ENCODE results near the gene PCDHB5.
"Not testable (repeated sequence)": the region's sequence is repeated elsewhere in the genome, so short reads cannot be mapped to it uniquely, and the experiment has no call there.

The PCDHB5 gene

DNA sequence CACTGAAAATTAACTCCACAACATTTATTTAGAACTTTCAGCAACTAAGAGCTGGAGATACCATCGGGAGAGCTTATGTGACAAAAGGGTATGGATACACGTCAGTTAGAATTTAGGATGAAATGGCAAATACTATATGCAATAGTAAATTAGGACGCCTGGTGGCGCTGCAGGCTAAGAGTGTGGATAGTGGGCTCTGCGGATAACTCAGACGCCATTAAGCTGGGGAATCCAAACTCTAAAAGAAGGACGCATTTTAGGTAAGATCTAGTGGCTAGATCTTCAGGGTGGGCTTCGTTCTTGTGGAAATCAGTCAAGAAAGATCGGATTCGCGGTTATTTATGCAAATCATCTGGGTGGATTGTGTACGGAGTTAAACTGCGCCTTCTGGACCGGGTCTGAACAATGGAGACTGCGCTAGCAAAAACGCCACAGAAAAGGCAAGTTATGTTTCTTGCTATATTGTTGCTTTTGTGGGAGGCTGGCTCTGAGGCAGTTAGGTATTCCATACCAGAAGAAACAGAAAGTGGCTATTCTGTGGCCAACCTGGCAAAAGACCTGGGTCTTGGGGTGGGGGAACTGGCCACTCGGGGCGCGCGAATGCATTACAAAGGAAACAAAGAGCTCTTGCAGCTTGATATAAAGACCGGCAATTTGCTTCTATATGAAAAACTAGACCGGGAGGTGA is at the start of gene PCDHB5:
TSS of gene PCDHB5 (plus strand) at position 177 of the 688 bp plus-strand sequence. CDS start at position 406, 229 bp downstream.
- no peak for DNase-seq

DNA sequence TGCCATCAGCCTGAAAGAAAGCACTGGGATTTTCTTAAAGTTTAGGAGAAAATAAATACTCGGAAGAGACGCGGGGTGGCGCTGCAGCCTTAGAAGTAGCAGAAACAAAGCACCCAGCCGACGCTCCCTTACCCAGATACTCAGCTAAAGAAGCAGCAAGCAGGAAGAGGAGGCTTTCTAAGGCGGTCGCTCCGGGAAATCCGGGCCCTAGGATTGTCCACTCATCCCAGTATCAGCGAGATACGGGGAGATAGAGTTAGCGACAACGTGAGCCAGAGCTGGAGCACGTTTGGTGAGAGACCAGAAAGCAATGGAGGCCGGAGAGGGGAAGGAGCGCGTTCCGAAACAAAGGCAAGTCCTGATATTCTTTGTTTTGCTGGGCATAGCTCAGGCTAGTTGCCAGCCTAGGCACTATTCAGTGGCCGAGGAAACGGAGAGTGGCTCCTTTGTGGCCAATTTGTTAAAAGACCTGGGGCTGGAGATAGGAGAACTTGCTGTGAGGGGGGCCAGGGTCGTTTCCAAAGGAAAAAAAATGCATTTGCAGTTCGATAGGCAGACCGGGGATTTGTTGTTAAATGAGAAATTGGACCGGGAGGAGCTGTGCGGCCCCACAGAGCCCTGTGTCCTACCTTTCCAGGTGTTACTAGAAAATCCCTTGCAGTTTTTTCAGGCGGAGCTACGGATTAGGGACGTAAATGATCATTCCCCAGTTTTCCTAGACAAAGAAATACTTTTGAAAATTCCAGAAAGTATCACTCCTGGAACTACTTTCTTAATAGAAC is 40.3 kb upstream of the PCDHB5 start, which contains the start of gene PCDHB2:
TSS of gene PCDHB2 (plus strand) at position 135 of the 782 bp plus-strand sequence. CDS start at position 311, 176 bp downstream.
- peak; percentile 26 for DNase-seq

DNA sequence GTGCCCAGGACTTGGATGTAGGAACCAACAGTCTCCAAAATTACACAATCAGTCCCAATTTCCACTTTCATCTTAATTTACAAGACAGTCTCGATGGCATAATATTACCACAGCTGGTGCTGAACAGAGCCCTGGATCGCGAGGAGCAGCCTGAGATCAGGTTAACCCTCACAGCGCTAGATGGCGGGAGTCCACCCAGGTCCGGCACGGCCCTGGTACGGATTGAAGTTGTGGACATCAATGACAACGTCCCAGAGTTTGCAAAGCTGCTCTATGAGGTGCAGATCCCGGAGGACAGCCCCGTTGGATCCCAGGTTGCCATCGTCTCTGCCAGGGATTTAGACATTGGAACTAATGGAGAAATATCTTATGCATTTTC is 39.8 kb upstream of the PCDHB5 start:
- DNase-seq: no peak

DNA sequence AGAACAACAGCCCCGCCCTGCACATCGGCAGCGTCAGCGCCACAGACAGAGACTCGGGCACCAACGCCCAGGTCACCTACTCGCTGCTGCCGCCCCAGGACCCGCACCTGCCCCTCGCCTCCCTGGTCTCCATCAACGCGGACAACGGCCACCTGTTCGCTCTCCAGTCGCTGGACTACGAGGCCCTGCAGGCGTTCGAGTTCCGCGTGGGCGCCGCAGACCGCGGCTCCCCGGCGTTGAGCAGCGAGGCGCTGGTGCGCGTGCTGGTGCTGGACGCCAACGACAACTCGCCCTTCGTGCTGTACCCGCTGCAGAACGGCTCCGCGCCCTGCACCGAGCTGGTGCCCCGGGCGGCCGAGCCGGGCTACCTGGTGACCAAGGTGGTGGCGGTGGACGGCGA is 38.8 kb upstream of the PCDHB5 start:
- DNase-seq: not testable (repeated sequence)

DNA sequence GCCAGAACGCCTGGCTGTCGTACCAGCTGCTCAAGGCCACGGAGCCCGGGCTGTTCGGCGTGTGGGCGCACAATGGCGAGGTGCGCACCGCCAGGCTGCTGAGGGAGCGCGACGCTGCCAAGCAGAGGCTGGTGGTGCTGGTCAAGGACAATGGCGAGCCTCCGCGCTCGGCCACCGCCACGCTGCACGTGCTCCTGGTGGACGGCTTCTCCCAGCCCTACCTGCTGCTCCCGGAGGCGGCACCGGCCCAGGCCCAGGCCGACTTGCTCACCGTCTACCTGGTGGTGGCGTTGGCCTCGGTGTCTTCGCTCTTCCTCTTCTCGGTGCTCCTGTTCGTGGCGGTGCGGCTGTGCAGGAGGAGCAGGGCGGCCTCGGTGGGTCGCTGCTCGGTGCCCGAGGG is 38.4 kb upstream of the PCDHB5 start:
- not testable (repeated sequence) for DNase-seq

DNA sequence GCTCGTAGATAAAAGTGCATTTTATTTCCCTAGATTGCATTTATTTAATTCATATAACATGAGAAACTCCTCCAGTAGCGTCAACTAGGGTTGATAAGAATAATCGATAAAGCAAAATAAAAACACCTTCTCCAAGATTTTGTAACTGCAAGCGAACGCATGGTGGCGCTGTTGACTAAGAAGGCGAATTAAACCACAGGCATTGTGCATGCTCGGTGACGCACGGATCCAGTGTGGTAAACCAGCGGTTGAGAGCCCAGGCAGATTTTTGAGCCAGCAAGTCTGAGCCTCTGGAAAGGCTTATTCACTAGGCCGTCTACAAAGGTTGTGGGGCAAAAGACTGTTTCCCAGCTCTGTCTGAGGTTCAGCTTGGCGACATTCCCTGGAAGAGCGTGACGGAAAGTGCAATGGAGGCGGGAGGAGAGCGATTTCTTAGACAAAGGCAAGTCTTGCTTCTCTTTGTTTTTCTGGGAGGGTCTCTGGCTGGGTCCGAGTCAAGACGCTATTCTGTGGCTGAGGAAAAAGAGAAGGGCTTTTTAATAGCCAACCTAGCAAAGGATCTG is 34.7 kb upstream of the PCDHB5 start, which contains the start of gene PCDHB3:
TSS of gene PCDHB3 (plus strand) at position 231 of the 563 bp plus-strand sequence. CDS start at position 408, 177 bp downstream.
- DNase-seq: no peak

DNA sequence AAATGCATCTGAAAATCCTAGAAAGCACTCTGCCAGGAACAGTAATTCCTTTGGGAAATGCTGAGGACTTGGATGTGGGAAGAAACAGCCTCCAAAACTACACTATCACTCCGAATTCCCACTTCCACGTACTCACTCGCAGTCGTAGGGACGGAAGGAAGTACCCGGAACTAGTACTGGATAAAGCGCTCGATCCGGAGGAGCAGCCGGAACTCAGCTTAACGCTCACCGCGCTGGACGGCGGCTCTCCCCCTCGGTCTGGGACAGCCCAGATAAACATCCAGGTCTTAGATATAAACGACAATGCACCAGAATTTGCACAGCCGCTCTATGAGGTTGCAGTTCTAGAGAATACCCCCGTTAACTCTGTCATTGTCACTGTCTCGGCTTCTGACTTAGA is 33.9 kb upstream of the PCDHB5 start:
- DNase-seq: no peak

DNA sequence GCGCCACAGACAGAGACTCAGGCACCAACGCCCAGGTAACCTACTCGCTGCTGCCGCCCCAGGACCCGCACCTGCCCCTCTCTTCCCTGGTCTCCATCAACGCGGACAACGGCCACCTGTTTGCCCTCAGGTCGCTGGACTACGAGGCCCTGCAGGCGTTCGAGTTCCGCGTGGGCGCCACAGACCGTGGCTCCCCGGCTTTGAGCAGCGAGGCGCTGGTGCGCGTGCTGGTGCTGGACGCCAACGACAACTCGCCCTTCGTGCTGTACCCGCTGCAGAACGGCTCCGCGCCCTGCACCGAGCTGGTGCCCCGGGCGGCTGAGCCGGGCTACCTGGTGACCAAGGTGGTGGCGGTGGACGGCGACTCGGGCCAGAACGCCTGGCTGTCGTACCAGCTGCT is 32.9 kb upstream of the PCDHB5 start:
- DNase-seq: not testable (repeated sequence)

DNA sequence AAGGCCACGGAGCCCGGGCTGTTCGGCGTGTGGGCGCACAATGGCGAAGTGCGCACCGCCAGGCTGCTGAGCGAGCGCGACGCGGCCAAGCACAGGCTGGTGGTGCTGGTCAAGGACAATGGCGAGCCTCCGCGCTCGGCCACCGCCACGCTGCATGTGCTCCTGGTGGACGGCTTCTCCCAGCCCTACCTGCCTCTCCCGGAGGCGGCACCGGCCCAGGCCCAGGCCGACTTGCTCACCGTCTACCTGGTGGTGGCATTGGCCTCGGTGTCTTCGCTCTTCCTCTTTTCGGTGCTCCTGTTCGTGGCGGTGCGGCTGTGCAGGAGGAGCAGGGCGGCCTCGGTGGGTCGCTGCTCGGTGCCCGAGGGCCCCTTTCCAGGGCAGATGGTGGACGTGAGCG is 32.5 kb upstream of the PCDHB5 start:
- not testable (repeated sequence) for DNase-seq

DNA sequence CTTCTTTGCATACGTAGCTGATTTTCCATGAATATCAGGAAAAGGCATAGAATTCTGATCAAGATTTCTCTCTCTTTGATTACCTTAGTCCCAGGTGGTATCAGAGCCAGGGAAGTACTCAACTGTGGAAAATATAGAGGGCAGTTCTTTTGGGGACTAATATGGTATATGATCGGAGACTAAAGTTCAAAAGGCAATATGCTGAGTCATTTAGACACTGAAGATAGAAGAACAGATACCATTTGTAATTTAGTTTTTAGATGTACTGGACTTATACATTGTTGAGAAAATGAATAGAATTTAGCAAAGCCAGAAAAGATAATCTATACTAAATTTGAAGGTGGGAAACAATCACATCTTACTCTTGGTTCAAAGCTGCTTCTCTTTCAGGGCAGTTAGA is 29.7 kb upstream of the PCDHB5 start:
- no peak for DNase-seq

DNA sequence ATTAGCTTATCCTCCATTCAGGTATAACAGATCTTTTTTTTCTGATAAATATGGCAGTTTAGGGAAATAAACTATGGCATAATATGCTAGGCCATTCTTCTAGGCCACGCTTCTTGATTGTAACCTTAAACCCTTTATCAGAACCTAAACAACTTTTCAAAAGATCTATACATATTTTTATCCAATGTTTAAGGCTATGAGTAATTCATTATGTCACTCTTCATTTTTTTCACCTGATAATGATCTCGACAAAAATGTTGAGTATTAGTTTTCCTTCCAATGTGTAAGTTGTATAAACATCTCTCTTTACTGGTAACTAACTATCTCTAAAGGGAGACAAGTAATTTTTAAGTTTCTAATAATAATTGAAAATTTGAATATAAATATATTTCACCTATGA is 15.8 kb upstream of the PCDHB5 start:
- DNase-seq: no peak

DNA sequence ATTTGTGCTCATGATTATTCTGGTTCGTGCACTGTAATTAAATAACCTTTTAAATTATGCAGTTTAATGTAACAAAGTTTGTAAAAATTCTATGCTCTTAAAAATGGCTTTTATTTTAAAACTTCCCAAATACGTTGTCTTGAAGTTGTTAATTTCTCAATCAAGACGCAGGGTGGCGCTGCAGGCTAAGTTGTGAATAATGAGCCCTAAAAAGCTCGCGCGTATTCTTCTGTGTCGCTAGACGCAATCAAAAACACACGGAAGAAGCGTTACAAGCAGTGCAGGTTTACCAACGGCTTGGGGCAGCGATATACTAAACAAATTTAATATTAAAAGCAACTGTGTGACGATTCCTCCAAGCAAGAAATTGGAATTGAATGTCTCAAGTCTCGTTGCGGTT is 13.4 kb upstream of the PCDHB5 start, which contains the start of gene PCDHB4:
TSS of gene PCDHB4 (plus strand) at position 256 of the 400 bp plus-strand sequence. CDS start 181 bp downstream, outside the sequence.
- DNase-seq: no peak

DNA sequence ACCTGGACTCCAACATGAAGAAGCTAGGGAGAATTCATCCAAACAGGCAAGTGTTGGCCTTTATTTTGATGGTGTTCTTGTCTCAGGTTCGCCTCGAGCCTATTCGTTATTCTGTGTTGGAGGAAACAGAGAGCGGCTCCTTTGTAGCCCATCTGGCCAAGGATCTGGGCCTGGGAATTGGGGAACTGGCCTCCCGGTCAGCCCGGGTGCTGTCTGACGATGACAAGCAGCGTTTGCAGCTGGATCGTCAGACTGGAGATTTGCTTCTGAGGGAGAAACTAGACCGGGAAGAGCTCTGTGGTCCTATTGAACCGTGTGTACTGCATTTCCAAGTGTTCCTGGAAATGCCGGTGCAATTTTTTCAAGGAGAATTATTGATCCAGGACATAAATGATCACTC is 13.0 kb upstream of the PCDHB5 start:
- DNase-seq: no peak

DNA sequence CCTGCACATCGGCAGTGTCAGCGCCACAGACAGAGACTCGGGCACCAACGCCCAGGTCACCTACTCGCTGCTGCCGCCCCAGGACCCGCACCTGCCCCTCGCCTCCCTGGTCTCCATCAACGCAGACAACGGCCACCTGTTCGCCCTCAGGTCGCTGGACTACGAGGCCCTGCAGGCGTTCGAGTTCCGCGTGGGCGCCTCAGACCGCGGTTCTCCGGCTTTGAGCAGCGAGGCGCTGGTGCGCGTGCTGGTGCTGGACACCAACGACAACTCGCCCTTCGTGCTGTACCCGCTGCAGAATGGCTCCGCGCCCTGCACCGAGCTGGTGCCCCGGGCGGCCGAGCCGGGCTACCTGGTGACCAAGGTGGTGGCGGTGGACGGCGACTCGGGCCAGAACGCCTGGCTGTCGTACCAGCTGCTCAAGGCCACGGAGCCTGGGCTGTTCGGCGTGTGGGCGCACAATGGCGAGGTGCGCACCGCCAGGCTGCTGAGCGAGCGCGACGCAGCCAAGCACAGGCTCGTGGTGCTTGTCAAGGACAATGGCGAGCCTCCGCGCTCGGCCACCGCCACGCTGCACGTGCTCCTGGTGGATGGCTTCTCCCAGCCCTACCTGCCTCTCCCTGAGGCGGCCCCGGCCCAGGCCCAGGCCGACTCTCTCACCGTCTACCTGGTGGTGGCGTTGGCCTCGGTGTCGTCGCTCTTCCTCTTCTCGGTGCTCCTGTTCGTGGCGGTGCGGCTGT is 11.4 kb upstream of the PCDHB5 start:
- DNase-seq: not testable (repeated sequence)

DNA sequence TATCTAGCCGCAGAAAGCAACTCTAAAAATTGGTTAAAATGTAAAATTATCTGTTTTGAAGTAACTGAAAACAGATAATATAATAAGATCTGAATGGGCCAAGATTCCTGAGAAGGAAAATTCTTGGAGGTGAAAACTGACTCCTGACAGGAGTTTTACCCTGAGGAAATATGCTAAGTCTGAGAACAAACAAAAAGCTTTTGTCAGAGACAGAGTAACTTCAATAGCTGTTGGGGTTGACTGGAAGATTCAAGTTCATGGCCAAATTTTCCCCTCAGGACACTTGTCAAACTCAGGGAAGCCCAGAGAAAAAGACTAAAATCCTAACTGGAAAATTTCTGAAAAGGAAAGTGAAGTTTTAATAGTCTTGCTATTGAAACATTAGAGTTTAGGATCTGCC is 7.7 kb upstream of the PCDHB5 start:
- no peak for DNase-seq

DNA sequence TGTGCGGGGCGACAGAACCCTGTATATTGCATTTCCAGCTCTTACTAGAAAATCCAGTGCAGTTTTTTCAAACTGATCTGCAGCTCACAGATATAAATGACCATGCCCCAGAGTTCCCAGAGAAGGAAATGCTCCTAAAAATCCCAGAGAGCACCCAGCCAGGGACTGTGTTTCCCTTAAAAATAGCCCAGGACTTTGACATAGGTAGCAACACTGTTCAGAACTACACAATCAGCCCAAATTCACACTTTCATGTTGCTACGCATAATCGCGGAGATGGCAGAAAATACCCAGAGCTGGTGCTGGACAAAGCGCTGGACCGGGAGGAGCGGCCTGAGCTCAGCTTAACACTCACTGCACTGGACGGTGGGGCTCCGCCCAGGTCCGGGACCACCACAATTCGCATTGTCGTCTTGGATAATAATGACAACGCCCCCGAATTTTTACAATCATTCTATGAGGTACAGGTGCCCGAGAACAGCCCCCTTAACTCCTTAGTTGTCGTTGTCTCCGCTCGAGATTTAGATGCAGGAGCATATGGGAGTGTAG is 786 bp downstream of the PCDHB5 start:
- no peak for DNase-seq

DNA sequence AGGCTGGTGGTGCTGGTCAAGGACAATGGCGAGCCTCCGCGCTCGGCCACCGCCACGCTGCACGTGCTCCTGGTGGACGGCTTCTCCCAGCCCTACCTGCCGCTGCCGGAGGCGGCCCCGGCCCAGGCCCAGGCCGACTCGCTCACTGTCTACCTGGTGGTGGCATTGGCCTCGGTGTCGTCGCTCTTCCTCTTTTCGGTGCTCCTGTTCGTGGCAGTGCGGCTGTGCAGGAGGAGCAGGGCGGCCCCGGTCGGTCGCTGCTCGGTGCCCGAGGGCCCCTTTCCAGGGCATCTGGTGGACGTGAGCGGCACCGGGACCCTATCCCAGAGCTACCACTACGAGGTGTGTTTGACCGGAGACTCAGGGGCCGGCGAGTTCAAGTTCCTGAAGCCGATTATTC is 2.3 kb downstream of the PCDHB5 start:
- DNase-seq: not testable (repeated sequence)

DNA sequence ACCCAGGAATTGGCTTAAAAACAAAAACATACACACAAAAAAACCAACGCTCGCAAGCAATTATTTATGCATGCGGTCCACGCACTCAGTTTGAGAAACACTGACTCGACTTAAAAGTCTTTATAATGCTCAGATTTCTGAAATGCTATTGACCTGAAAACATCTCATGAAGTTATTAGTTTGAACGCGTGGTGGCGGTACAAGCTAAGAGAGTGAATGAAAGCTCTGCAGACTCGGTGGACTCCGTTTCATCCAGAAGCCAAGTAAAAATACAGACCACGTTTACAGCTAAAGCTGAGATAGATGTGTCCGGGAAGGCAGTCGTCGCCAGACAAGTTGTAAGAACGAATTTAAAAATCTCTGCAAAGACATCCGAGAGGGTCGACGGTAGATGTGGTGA is 14.8 kb downstream of the PCDHB5 start, which contains the start of gene PCDHB6:
TSS of gene PCDHB6 (plus strand) at position 246 of the 400 bp plus-strand sequence. CDS start 201 bp downstream, outside the sequence.
- no peak for DNase-seq

DNA sequence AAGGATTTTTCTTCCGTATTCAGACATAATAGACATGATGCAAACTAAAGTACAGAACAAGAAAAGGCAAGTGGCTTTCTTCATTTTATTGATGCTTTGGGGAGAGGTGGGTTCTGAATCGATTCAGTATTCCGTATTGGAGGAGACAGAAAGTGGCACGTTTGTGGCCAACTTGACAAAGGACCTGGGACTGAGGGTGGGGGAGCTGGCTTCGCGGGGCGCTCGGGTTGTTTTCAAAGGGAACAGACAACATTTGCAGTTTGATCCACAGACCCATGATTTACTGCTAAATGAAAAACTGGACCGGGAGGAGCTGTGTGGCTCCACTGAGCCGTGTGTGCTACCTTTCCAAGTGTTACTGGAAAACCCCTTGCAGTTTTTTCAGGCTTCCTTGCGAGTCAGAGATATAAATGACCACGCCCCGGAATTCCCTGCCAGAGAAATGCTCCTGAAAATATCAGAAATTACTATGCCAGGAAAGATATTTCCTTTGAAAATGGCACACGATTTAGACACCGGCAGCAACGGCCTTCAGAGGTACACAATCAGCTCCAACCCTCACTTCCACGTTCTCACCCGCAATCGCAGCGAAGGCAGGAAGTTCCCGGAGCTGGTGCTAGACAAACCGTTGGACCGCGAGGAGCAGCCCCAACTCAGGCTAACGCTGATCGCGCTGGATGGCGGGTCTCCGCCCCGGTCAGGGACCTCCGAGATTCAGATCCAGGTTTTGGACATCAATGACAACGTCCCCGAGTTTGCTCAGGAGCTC is 15.4 kb downstream of the PCDHB5 start:
- DNase-seq: no peak

DNA sequence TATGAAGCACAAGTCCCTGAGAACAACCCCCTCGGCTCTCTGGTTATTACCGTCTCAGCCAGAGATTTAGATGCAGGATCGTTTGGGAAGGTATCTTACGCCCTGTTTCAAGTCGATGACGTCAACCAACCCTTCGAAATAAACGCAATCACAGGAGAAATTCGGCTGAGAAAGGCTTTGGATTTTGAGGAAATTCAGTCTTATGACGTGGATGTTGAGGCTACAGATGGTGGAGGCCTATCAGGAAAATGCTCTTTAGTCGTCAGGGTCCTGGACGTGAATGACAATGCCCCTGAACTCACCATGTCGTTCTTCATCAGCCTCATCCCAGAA is 16.0 kb downstream of the PCDHB5 start:
- DNase-seq: no peak

DNA sequence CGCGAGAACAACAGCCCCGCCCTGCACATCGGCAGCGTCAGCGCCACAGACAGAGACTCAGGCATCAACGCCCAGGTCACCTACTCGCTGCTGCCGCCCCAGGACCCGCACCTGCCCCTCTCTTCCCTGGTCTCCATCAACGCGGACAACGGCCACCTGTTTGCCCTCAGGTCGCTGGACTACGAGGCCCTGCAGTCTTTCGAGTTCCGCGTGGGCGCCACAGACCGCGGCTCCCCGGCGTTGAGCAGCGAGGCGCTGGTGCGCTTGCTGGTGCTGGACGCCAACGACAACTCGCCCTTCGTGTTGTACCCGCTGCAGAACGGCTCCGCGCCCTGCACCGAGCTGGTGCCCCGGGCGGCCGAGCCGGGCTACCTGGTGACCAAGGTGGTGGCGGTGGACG is 16.6 kb downstream of the PCDHB5 start:
- not testable (repeated sequence) for DNase-seq

DNA sequence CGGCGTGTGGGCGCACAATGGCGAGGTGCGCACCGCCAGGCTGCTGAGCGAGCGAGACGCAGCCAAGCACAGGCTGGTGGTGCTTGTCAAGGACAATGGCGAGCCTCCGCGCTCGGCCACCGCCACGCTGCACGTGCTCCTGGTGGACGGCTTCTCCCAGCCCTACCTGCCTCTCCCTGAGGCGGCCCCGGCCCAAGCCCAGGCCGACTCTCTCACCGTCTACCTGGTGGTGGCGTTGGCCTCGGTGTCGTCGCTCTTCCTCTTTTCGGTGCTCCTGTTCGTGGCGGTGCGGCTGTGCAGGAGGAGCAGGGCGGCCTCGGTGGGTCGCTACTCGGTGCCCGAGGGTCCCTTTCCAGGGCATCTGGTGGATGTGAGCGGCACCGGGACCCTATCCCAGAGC is 17.1 kb downstream of the PCDHB5 start:
- not testable (repeated sequence) for DNase-seq

Measured in HCEC 1CT (cell line).